A549 (cell line): Measurements from ENCODE around the gene SNX6. TPM values are rescaled to one million over a fixed set of nuclear protein-coding genes. Genes with fewer than 3 reads are reported as not detected.

Experiments
- ATAC-seq, 2 experiments: fragments of 200-7000 bp in 1 of 2; fragments of >200 bp in 1 of 2; cut with Nextera tagmentation in 1 of 2; cut with Tn5 transposase in 1 of 2; 3 replicates each; pipeline versions ENCODE4 v1.8.0 to v1.9.1; 2018 to 2020; ENCODE audit warnings: mild to moderate bottlenecking in 1 of 2, moderate library complexity in 1 of 2
- CTCF ChIA-PET: fragments of 300-600 bp; sonication (Branson Sonifier 250); formaldehyde crosslinking; extraction: SDS; loops from one replicate; lab custom pipeline; 2021; ENCODE audit warnings: antibody characterized with exemption, inconsistent platforms; lab: Yijun Ruan, JAX
- POLR2A ChIA-PET: fragments of 350-600 bp; formaldehyde crosslinking; extraction: SDS; loops from one replicate; lab custom pipeline; 2021; ENCODE audit warnings: antibody characterized with exemption, inconsistent platforms; lab: Yijun Ruan, JAX
- DNase-seq, 2 experiments: peaks; one replicate each; pipeline versions ENCODE4 v3.0.0 to v3.0.0-alpha.2; 2011 to 2016; ENCODE audit warnings: low read depth in 1 of 2, low spot score in 1 of 2
- FAIRE-seq: peaks from 2 replicates; lab custom pipeline; 2011; peaks lifted over from hg19 to GRCh38; lab: Jason Lieb, UNC
- H3K27ac ChIP-seq, 2 experiments: fragments of >200 bp; sonication (Bioruptor Twin); formaldehyde crosslinking; 3 replicates each; pipeline ENCODE4 v1.5.1; 2016 to 2017
- H3K4me1 ChIP-seq: fragments of >200 bp; sonication (Bioruptor Twin); formaldehyde crosslinking; 3 replicates; pipeline ENCODE4 v1.6.1; 2016
- H3K4me2 ChIP-seq: fragments of >200 bp; sonication (Bioruptor Twin); formaldehyde crosslinking; 3 replicates; pipeline ENCODE4 v1.6.1; 2016
- H3K4me3 ChIP-seq: fragments of >200 bp; sonication (Bioruptor Twin); formaldehyde crosslinking; 3 replicates; pipeline ENCODE4 v1.5.1; 2016
- H3K9me3 ChIP-seq: fragments of >200 bp; sonication (Bioruptor Twin); formaldehyde crosslinking; 3 replicates; pipeline ENCODE4 v1.6.1; 2016
- CBX2 ChIP-seq: fragments of 200-600 bp; sonication (generic); IDR thresholded peaks from 2 replicates; pipeline ENCODE4 v1.6.1; 2016; ENCODE audit warnings: low read depth, mild to moderate bottlenecking, borderline replicate concordance
- CBX8 ChIP-seq: fragments of 200-600 bp; sonication (generic); IDR thresholded peaks from 2 replicates; pipeline ENCODE4 v1.6.1; 2016
- CHD2 ChIP-seq: fragments of 150-350 bp; IDR thresholded peaks from 2 replicates; pipeline ENCODE4 v1.6.1; 2014; ENCODE audit warnings: low read length; ENCODE audit not compliant: partially characterized antibody
- ESRRA ChIP-seq: fragments of 150-350 bp; IDR thresholded peaks from 2 replicates; pipeline ENCODE4 v1.6.1; 2014; ENCODE audit warnings: mild to moderate bottlenecking, low read length, borderline replicate concordance
- FOSB ChIP-seq: fragments of 250-450 bp; sonication (Bioruptor Pico); IDR thresholded peaks from 2 replicates; pipeline ENCODE4 v1.5.0; 2020; ENCODE audit warnings: mild to moderate bottlenecking, moderate library complexity
- FOSL2 ChIP-seq, 2 experiments: fragments of 450-650 bp in 1 of 2; fragments of >200 bp in 1 of 2; sonication (Bioruptor Twin) in 1 of 2; formaldehyde crosslinking; IDR thresholded peaks; 2 replicates each; pipeline versions ENCODE4 v1.5.0 to v1.6.1; 2016 to 2020; ENCODE audit warnings: mild to moderate bottlenecking in 1 of 2, moderate library complexity in 1 of 2
- FOXS1 ChIP-seq: fragments of 250-450 bp; sonication (Bioruptor Pico); IDR thresholded peaks from 2 replicates; pipeline ENCODE4 v1.5.0; 2020; ENCODE audit warnings: mild to moderate bottlenecking, moderate library complexity
- HOXA7 ChIP-seq: fragments of 250-450 bp; sonication (Bioruptor Pico); IDR thresholded peaks from 2 replicates; pipeline ENCODE4 v1.5.0; 2020; ENCODE audit warnings: mild to moderate bottlenecking, moderate library complexity
- HOXB13 ChIP-seq: fragments of 250-450 bp; sonication (Bioruptor Pico); IDR thresholded peaks from 2 replicates; pipeline ENCODE4 v1.5.0; 2020; ENCODE audit warnings: low read depth, mild to moderate bottlenecking, moderate library complexity
- KDM5A ChIP-seq: fragments of 200-600 bp; sonication (generic); IDR thresholded peaks from 2 replicates; pipeline ENCODE4 v1.6.1; 2016; ENCODE audit warnings: antibody characterized with exemption, mild to moderate bottlenecking
- RAD21 ChIP-seq, 2 experiments: fragments of >200 bp in 1 of 2; sonication (Bioruptor Twin) in 1 of 2; formaldehyde crosslinking in 1 of 2; IDR thresholded peaks in 1 of 2; conservative IDR thresholded peaks in 1 of 2; 2 replicates in 1 of 2; 3 replicates in 1 of 2; pipeline ENCODE4 v1.6.1; 2012 to 2018; ENCODE audit warnings: inconsistent platforms in 1 of 2
- RARB ChIP-seq: fragments of 250-450 bp; sonication (Bioruptor Pico); IDR thresholded peaks from 2 replicates; pipeline ENCODE4 v1.8.0; 2021; ENCODE audit warnings: mild to moderate bottlenecking, moderate library complexity
- RFX5 ChIP-seq: fragments of 450-650 bp; IDR thresholded peaks from 2 replicates; pipeline ENCODE4 v1.7.1; 2014; ENCODE audit warnings: antibody characterized with exemption, mild to moderate bottlenecking, moderate library complexity
- RNF2 ChIP-seq: fragments of 200-600 bp; sonication (generic); IDR thresholded peaks from 2 replicates; pipeline ENCODE4 v1.6.1; 2016; ENCODE audit warnings: low read depth, mild to moderate bottlenecking, antibody characterized with exemption, moderate library complexity, borderline replicate concordance
- ZFP36 ChIP-seq: fragments of 450-650 bp; IDR thresholded peaks from 2 replicates; pipeline ENCODE4 v1.6.1; 2014; ENCODE audit warnings: borderline replicate concordance; ENCODE audit not compliant: partially characterized antibody
- ZSCAN20 ChIP-seq: fragments of 250-450 bp; sonication (Bioruptor Pico); IDR thresholded peaks from 2 replicates; pipeline ENCODE4 v1.8.0; 2022; ENCODE audit warnings: mild to moderate bottlenecking, moderate library complexity
- WGBS: methylation state at CpG from one replicate; pipeline ENCODE4 v1.1.6; 2017; ENCODE audit errors: missing lambda C conversion rate; 5-methylcytosine and 5-hydroxymethylcytosine counted together
- polyA plus RNA-seq, 4 experiments: library from polyadenylated mRNA; depleted of rRNA in 3 of 4; stranded (reverse); fragments of >200 nt; fragmentation: RNase III in 1 of 4; extraction: RNeasy Plus Mini Kit Qiagen cat#74134 plus additional on column Dnase treatment in 1 of 4; gene quantifications; 2 replicates in 3 of 4; 3 replicates in 1 of 4; pipeline ENCODE4 v1.2.3, GENCODE V29; 2011 to 2017
- TF ChIP-seq, protein P1 (sequence below): fragments of 250-450 bp; sonication (Bioruptor Pico); IDR thresholded peaks from 2 replicates; pipeline ENCODE4 v1.5.0; 2021; ENCODE audit warnings: mild to moderate bottlenecking, moderate library complexity, borderline replicate concordance
- TF ChIP-seq, protein P2 (sequence below): fragments of >200 bp; sonication (Bioruptor Twin); formaldehyde crosslinking; IDR thresholded peaks from 3 replicates; pipeline ENCODE4 v1.5.1; 2016
- TF ChIP-seq, protein P3 (sequence below): fragments of 250-450 bp; sonication (Bioruptor Pico); IDR thresholded peaks from 2 replicates; pipeline ENCODE4 v1.5.0; 2020; ENCODE audit warnings: low read depth, mild to moderate bottlenecking, moderate library complexity
- TF ChIP-seq, protein P4 (sequence below): fragments of 200-600 bp; sonication (generic); IDR thresholded peaks from 2 replicates; pipeline ENCODE4 v1.6.1; 2016; ENCODE audit warnings: antibody characterized with exemption, mild to moderate bottlenecking, moderate library complexity

The SNX6 gene
- polyA plus RNA-seq, 2 of the 4 experiments (the other 2 are of a cell fraction): 149 to 174 TPM

DNA sequence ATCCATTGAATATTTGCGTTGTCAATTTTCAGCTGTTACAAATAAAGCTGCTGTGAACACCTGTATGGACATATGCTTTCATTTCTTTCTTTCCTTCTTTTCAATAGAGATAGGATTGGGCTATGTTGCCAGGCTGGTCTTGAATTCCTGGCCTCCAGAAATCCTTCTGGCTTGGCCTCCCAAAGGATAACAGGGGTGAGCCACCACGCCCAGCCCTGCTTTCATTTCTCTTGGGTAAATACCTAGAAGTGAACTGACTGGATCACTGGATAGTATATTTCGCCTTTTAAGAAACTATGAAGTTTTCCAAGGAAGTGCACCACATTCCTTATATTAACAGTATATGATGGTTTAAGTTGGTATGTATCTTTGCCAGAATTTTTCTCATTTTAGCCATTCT is 58.2 kb downstream of the SNX6 start:
- no peak overlapping the region for H3K4me3 ChIP-seq
- ATAC-seq (no peak), FAIRE-seq (no peak), DNase-seq (no peak)
- 94% methylated on average over 3 of the region's 3 CpGs for WGBS
- no peaks in the 10 kb centered on the region for H3K9me3 ChIP-seq
- H3K4me1 ChIP-seq: peaks cover 6% of the 10 kb centered on the region
- POLR2A ChIA-PET: no interaction called here
- TF ChIP-seq RAD21 (conservative IDR thresholded peaks at IDR 0.05 in 1 of 2, IDR thresholded peaks at IDR 0.05 in 1 of 2) (no peak), HOXA7 (CRISPR knock-in tag) (no peak), FOSL2 (IDR thresholded peaks at IDR 0.05) (no peak), FOSL2 (CRISPR knock-in tag; IDR thresholded peaks at IDR 0.05) (no peak), RNF2 (no peak), HOXB13 (no peak), CBX2 (no peak), CBX8 (no peak), FOXS1 (no peak), KDM5A (no peak), CHD2 (no peak), ZSCAN20 (CRISPR knock-in tag) (no peak), ZFP36 (no peak), ESRRA (no peak), RARB (no peak), FOSB (CRISPR knock-in tag) (no peak), RFX5 (no peak)
- TF ChIP-seq, protein P1, sequence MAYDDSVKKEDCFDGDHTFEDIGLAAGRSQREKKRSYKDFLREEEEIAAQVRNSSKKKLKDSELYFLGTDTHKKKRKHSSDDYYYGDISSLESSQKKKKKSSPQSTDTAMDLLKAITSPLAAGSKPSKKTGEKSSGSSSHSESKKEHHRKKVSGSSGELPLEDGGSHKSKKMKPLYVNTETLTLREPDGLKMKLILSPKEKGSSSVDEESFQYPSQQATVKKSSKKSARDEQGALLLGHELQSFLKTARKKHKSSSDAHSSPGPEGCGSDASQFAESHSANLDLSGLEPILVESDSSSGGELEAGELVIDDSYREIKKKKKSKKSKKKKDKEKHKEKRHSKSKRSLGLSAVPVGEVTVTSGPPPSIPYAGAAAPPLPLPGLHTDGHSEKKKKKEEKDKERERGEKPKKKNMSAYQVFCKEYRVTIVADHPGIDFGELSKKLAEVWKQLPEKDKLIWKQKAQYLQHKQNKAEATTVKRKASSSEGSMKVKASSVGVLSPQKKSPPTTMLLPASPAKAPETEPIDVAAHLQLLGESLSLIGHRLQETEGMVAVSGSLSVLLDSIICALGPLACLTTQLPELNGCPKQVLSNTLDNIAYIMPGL (CRISPR knock-in tag): no peak
- TF ChIP-seq, protein P2, sequence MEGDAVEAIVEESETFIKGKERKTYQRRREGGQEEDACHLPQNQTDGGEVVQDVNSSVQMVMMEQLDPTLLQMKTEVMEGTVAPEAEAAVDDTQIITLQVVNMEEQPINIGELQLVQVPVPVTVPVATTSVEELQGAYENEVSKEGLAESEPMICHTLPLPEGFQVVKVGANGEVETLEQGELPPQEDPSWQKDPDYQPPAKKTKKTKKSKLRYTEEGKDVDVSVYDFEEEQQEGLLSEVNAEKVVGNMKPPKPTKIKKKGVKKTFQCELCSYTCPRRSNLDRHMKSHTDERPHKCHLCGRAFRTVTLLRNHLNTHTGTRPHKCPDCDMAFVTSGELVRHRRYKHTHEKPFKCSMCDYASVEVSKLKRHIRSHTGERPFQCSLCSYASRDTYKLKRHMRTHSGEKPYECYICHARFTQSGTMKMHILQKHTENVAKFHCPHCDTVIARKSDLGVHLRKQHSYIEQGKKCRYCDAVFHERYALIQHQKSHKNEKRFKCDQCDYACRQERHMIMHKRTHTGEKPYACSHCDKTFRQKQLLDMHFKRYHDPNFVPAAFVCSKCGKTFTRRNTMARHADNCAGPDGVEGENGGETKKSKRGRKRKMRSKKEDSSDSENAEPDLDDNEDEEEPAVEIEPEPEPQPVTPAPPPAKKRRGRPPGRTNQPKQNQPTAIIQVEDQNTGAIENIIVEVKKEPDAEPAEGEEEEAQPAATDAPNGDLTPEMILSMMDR: no peak
- TF ChIP-seq, protein P3, sequence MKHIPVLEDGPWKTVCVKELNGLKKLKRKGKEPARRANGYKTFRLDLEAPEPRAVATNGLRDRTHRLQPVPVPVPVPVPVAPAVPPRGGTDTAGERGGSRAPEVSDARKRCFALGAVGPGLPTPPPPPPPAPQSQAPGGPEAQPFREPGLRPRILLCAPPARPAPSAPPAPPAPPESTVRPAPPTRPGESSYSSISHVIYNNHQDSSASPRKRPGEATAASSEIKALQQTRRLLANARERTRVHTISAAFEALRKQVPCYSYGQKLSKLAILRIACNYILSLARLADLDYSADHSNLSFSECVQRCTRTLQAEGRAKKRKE: no peak
- TF ChIP-seq, protein P4, sequence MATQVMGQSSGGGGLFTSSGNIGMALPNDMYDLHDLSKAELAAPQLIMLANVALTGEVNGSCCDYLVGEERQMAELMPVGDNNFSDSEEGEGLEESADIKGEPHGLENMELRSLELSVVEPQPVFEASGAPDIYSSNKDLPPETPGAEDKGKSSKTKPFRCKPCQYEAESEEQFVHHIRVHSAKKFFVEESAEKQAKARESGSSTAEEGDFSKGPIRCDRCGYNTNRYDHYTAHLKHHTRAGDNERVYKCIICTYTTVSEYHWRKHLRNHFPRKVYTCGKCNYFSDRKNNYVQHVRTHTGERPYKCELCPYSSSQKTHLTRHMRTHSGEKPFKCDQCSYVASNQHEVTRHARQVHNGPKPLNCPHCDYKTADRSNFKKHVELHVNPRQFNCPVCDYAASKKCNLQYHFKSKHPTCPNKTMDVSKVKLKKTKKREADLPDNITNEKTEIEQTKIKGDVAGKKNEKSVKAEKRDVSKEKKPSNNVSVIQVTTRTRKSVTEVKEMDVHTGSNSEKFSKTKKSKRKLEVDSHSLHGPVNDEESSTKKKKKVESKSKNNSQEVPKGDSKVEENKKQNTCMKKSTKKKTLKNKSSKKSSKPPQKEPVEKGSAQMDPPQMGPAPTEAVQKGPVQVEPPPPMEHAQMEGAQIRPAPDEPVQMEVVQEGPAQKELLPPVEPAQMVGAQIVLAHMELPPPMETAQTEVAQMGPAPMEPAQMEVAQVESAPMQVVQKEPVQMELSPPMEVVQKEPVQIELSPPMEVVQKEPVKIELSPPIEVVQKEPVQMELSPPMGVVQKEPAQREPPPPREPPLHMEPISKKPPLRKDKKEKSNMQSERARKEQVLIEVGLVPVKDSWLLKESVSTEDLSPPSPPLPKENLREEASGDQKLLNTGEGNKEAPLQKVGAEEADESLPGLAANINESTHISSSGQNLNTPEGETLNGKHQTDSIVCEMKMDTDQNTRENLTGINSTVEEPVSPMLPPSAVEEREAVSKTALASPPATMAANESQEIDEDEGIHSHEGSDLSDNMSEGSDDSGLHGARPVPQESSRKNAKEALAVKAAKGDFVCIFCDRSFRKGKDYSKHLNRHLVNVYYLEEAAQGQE: no peak
- CTCF ChIA-PET: no interaction called here
- H3K4me2 ChIP-seq: no peak overlapping the region
- no peak overlapping the region for H3K27ac ChIP-seq
